Stimulated activated naive CD4-positive, alpha-beta T cell treated with Interleukin-2 at 50 U/mL for 16 hours (primary cell): ENCODE measurements around the gene SH3BP2.

ENCODE experiments used
- DNase-seq: peaks from one replicate; lab custom pipeline; 2025; lab: John Stamatoyannopoulos, UW

Gene SH3BP2

GRCh38 chr4:2856266-2856665, 63.4 kb downstream of the SH3BP2 start:
- DNase-seq = no peak

DNA sequence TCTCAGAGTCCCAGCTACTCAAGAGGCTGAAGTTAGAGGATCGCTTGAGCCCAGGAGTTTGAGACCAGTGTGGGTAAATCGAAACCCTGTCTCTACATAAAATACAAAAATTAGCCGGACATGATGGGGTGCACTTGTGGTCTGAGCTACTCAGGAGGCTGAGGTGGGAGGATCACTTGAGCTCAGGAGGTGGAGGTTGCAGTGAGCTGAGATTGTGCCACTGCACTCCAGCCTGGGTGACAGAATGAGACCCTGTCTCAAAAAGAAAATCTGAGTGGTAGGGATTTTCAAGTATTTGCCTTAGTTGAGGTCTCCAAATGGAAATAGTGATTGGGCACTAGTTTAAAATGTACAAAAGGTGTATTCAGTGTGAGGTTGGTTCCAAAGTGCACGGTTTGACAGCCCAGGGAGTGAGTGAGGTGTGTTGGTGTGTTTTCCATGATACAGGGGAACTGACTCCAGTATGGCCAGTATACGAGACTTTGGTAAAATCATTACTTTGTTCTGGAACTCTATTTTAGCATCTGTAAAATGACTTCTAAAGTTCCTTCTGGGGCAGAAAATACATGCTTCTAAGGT, 64.6 kb downstream of the SH3BP2 start:
- no peak for DNase-seq

GRCh38 chr4:2858451-2859217, 65.7 kb downstream of the SH3BP2 start:
- no peak for DNase-seq

- no peak for DNase-seq
These were observed 66.6 kb downstream of the SH3BP2 start for GRCh38 chr4:2859514-2859913.

DNA sequence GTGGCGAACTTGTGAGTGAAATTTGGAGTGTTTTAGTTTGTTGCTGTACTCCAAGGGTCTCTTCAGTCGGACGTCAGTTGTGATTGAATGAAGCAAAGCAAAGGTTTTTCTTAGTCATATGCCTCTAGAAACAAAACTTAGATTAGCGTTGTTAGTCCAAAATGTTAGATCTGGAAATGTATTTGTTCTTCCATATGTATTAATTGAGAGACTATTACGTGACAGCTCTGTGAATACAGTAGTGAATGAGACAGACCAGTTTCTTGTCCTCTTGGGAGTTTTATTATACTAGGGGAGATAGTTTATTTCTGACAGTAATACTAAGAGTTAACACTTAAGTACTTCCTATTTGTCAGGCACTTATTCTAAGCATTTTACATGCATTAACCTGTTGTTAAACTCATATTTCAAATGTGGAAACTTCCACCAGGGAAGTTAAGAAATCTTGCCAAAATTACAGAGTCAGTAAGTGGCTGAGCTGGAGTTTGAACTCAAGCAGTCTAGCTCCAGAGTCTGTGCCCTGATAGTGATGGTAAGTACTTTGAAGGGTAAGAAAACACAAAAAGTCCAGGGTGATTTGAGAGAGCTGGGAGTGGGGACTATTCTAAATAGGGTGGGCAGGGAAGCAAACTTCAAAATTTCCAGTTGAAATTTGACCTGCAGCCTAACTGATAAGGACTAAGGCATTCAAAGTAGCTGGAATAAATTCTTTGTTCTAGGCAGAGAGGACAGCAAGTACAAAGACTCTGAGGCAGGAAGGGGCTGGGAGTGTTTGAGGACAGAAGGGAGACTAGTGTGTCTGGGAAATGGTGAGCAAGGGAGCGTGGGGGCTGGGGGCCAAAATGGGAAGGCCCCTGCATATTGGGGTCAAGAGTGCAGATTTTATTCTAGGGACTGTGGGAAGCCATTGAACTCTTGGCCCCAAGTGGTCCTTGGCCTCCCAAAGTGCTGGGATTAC, 67.8 kb downstream of the SH3BP2 start:
- DNase-seq = no peak

DNA sequence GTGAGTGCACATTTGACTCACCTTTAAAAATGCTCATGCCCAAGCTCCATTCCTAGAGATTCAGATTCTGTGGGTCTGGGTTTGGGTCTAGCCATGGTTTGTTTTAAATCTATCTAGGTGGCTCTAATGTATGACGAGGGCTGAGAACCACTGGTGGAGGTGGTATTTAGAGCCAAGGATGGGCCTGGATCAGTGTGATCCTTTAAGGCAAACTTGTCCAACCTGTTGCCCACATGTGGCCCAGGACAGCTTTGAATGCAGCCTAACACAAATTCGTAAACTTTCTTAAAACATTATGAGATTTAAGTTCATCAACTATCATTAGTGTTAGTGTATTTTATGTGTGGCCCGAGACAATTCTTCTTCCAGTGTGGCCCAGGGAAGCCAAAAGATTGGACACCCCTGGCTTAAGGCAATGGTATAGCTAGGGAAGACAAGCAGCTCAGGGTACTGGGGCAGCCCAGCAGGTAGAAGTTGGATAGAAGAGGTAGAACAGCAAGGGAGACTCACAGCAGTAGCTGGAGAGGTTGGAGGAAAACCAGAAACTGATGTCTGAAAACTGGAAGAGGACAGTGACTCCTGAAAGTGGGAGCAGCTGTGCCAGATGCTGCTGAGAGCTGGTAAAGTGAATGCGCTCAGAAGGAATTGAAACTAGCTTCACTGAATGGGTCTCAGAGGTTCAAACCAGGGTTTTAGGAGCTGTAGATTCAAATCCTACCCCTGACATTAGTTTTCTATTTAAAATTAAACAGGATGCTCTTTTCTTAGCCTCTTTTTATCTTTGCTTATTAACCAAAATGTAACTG, 68.9 kb downstream of the SH3BP2 start:
- no peak for DNase-seq

DNA sequence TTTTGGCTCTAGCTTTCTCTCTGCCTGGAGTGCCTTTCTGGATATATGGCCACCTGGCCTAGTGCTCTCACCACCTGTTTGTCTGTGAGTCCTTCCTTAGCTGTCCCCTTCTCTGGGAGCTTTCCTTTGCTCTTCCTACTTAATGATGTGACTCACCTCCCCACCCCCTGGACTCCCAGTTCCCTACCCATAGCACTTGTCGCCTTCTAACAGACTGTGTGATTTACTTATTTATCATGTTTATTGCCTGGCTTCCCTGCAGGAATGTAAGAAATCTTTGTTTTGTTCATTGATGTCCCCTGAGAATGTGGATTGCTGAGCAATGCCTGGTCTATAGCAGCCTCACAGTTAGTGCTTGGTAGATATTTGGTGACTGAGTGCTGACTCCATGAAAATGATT, 69.6 kb downstream of the SH3BP2 start:
- DNase-seq = no peak

GRCh38 chr4:2863649-2864048, 70.8 kb downstream of the SH3BP2 start:
- DNase-seq = no peak

- no peak for DNase-seq
These were observed 72.4 kb downstream of the SH3BP2 start for GRCh38 chr4:2865196-2865780.

DNA sequence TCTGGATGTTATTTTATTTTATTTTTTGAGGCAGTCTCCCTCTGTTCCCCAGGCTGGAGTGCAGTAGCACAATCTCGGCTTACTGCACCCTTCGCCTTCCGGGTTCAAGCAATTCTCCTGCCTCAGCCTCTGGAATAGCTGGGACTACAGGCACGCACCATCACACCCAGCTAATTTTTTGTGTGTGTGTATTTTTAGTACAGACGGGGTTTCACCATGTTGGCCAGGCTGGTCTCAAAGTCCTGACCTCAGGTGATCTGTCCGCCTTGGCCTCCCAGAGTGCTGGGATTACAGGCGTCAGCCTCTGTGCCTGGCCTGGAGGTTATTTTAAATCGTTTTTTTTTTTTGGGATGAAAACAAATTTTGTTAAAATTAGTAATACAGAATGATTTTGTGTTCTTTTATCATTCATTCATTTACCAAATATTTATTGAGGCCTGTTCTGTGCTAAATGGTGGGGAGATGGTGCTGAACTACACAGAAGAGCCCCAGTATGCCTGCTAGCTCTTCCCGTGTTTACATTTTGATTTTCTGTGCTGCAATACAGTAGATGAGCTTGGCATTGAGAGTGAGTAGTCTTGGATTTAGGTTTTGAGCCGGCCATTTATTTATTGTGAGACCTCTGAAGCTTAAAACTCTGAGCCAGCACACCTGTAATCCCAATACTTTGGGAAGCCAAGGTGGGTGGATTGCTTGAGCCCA, 73.4 kb downstream of the SH3BP2 start:
- DNase-seq = no peak

DNA sequence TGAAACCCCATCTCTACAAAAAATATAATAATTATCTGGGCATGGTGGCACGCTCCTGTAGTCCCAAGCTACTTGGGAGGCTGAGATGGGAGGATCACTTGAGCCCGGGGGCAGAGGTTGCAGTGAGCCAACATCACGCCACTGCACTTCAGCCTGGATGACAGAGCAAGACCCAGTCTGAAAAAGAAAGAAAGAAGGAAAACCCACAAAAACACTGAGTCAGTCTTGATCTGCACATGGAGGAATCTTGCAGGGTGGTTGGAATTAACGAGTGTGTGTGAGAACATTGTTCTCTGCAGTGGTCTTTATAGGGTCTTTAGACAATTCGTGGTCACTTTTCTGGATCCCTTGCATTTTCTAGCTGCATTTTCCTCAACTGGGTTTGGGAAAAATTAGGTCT, 74.0 kb downstream of the SH3BP2 start:
- no peak for DNase-seq

DNA sequence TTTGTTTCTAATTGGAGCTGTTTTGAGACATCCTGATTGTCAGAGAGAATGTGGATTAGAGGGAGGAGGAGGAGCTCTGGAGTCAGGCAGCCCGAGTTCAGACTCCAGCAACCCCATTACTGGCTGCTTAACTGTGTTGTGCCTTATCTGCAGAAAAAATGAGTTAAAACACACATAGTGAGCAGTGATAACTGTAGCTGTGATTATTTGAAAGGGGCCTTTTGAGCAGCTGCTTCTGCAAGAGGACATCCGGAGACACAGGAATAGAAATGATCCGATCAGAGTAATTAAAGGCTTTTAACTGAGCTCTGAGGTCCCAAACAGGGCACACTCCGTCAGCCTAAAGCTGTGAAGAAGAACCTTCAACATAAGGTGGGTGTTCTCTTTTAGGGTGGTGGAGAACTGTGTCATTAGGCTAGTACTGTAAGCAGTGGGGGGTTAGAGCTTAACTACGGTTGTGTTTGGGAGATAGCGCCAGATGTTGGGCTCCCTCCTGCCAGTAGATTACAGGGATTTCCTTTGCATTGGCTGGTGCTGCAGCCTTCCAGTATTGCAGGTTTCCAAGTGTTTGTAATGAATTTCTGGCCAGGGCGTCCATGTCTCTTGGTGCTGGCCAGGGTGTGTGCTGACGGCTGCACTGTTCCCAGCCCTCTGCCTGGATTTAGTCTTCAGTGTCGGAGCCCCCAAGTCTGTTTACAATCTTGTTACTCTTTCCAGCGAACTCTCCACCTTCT, 75.0 kb downstream of the SH3BP2 start:
- DNase-seq = no peak

DNA sequence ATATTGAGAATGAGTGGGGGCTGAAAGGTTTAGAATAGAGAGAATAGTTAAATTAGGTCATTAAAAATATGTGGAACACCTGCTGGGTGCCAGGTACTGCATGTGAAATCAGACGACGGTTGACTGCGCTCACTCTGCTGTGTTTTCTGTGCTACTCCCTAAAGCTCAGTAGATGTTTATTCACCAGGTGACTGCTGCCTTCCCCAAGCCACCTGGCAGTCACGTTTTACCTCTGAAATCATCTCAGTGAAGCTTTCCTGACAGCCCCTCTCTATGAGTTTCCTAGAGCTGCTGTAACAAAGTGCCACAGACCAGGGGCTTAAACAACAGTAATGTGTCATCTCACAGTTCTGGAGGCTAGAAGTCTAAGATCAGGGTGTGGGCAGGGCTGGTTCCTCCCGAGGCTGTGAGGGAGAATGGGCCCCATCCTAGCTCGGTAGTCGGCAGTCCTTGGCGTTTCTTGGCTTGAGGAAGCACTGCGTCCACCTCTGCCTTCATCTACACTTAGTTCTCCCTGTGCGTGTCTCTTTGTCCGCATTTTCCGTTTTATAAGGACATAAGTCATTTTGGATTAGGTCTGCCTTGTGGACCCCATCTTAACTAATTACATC, 76.1 kb downstream of the SH3BP2 start:
- no peak for DNase-seq

DNA sequence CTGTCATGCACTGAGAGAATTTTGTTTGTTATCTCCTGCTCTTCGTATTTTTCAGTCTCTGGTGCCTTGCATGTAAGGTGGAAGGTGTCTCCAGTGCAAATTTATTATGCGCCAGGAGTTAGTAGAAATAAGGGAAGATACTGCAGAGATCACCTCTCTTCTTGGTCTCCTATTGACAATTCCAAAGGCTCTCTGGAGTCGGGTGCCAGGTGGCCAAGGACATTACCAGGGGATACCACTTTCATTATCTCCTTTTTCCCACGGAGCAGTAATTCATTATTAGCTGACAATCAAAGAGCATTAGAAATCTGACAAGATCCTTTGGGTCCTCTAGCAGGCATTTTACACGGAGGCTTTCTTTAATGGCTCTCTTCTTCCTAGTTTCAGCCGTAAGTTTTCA, 76.8 kb downstream of the SH3BP2 start:
- no peak for DNase-seq

GRCh38 chr4:2870082-2870481, 77.2 kb downstream of the SH3BP2 start:
- DNase-seq = no peak

GRCh38 chr4:2871466-2871865, 78.6 kb downstream of the SH3BP2 start:
- no peak for DNase-seq

- DNase-seq = no peak
These were observed 79.0 kb downstream of the SH3BP2 start for GRCh38 chr4:2871911-2872310.

GRCh38 chr4:2873329-2873728, 80.4 kb downstream of the SH3BP2 start:
- no peak for DNase-seq

DNA sequence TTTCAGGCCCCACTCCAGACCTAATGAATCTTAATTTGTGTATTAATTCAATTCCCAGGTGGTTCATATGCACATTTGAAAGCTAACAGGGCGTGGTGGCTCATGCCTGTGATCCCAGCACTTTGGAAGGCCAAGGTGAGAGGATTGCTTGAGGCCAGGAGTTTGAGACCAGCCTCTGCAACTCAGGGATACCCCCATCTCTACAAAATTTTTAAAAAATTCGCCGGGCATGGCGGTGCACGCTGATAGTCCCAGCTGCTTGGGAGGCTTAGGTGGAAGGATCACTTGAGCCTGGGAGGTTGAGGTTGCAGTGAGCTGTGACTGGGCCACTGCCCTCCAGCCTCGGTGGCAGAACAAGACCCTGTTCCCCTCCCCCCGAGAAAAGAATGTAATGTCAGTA, 82.0 kb downstream of the SH3BP2 start:
- DNase-seq = no peak

DNA sequence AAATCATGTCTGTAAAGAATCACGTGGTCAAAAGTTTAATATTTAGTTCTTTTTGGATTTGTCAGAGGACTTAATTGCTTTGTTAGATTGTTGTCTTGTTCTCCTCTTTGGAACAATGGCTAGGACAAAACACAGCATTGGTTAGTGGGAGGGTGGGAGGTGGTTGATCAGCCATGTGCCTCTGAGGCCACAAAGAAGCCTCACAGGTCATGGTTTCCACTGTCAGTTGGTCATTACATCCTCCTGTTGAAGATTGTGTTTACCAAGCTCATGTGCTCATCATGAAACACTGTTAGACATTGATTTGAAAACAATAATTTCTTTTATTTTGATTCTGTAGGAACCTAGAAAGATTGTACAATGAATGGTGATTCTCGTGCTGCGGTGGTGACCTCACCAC, 82.7 kb downstream of the SH3BP2 start:
- DNase-seq = no peak
